Vagina (tissue), 2 donors: ENCODE results near the gene SMYD1. TPM values are rescaled to one million over a fixed set of nuclear protein-coding genes. Genes with fewer than 3 reads are reported as not detected.
"Not testable (repeated sequence)": the region's sequence is repeated elsewhere in the genome, so short reads cannot be mapped to it uniquely, and the experiment has no call there.

Source experiments
- DNase-seq, 2 donors: peaks; one replicate each; pipeline ENCODE4 v3.0.0-alpha.2; 2017; ENCODE audit errors: extremely low spot score in 2 of 2
- H3K27ac ChIP-seq: fragments of 200-600 bp; sonication (generic); one replicate; pipeline ENCODE4 v1.5.1; 2019
- H3K27me3 ChIP-seq: fragments of 200-600 bp; sonication (generic); one replicate; pipeline ENCODE4 v1.5.1; 2019
- H3K36me3 ChIP-seq, 2 donors: fragments of 200-600 bp; sonication (generic); one replicate each; pipeline ENCODE4 v1.5.1; 2017 to 2019
- H3K4me1 ChIP-seq: fragments of 200-600 bp; sonication (generic); one replicate; pipeline ENCODE4 v1.5.1; 2019
- H3K4me3 ChIP-seq, 2 donors: fragments of 200-600 bp; sonication (generic); 1 replicate in 1 of 2; 2 replicates in 1 of 2; pipeline ENCODE4 v1.5.1; 2016 to 2019
- H3K9me3 ChIP-seq: fragments of 200-600 bp; sonication (generic); one replicate; pipeline ENCODE4 v1.5.1; 2019
- CTCF ChIP-seq, 3 experiments: fragments of 450-650 bp in 2 of 3; fragments of 200-600 bp in 1 of 3; sonication (generic) in 1 of 3; IDR thresholded peaks; one replicate each; pipeline ENCODE4 v1.5.1; 2017 to 2019; ENCODE audit warnings: antibody characterized with exemption in 3 of 3, mild to moderate bottlenecking in 2 of 3, moderate library complexity in 2 of 3
- POLR2A ChIP-seq, 2 donors: fragments of 450-650 bp; IDR thresholded peaks; one replicate each; pipeline ENCODE4 v1.6.1; 2017; ENCODE audit warnings: antibody characterized with exemption in 2 of 2, mild to moderate bottlenecking in 2 of 2, moderate library complexity in 2 of 2
- POLR2AphosphoS5 ChIP-seq, 2 donors: sonication (generic); formaldehyde crosslinking; IDR thresholded peaks; one replicate each; pipeline ENCODE4 v1.9.0; 2017; ENCODE audit warnings: antibody characterized with exemption in 2 of 2, mild to moderate bottlenecking in 2 of 2, low read depth in 1 of 2; ENCODE audit not compliant: insufficient read depth in 1 of 2
- intact Hi-C: fragments of 100-400 bp; cut with DNase I; formaldehyde crosslinking; loops from one replicate; pipeline ENCODE4 v1.15.1; 2023
- total RNA-seq: library from RNA; depleted of rRNA; stranded (reverse); fragments of >200 nt; gene quantifications from one replicate; pipeline ENCODE4 v1.2.3, GENCODE V29; 2016

SMYD1 gene
- total RNA-seq, result not detected

GRCh38 chr2:88067598-88067997 lies at the start of gene SMYD1:
TSS of gene SMYD1 (plus strand) at chr2:88067825. CDS start at chr2:88067865, 40 bp downstream.
- intact Hi-C loops, result no loop called here

GRCh38 chr2:88018077-88018805 lies 49.4 kb upstream of the SMYD1 start:
- intact Hi-C loops, H3K27ac ChIP-seq, DNase-seq, H3K4me1 ChIP-seq, H3K27me3 ChIP-seq, H3K4me3 ChIP-seq, H3K36me3 ChIP-seq, H3K9me3 ChIP-seq: not testable (repeated sequence)

More at GRCh38 chr2:88067598-88067997, at the start of gene SMYD1:
- H3K4me1 ChIP-seq, result no peaks in the 10 kb centered on the region
- no peak within 1 kb of the TSS for H3K27ac ChIP-seq
- H3K9me3 ChIP-seq, result no peaks in the 10 kb centered on the region
- no peaks in the 10 kb centered on the region for H3K27me3 ChIP-seq
- TF ChIP-seq CTCF (IDR thresholded peaks at IDR 0.05) (no peak), POLR2AphosphoS5 (IDR thresholded peaks at IDR 0.05; ENCODE audit: insufficient read depth in 1 of 2, low read depth in 1 of 2) (no peak), POLR2A (IDR thresholded peaks at IDR 0.05) (no peak)
- no peaks in the 10 kb centered on the region for H3K36me3 ChIP-seq
- no peak within 1 kb of the TSS for H3K4me3 ChIP-seq
- DNase-seq, result no peak

DNA sequence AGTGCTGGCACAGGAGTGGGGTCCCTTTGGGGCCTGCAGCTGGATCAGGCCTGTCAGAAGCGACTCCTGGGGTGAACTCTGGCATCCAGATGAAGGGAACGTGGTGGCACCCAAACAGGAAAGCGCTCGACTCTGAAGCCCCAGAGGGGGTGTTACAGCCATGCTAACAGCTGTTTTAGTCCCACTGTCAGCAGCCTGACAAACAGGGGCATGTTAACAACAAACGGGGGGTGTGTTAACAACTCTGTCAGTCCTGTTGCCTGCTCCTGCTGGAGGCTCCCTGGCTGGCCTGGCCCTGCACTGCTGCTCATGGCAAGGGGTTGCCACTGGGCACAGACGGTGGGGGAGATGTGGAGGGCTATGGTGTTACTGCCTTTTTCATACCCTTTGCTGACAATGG lies 48.7 kb upstream of the SMYD1 start:
- TF ChIP-seq POLR2AphosphoS5 (IDR thresholded peaks at IDR 0.05; ENCODE audit: insufficient read depth in 1 of 2, low read depth in 1 of 2) (no peak), POLR2A (IDR thresholded peaks at IDR 0.05) (no peak), CTCF (IDR thresholded peaks at IDR 0.05) (no peak)
- no peaks in the 10 kb centered on the region for H3K36me3 ChIP-seq
- H3K9me3 ChIP-seq, result no peaks in the 10 kb centered on the region
- H3K27me3 ChIP-seq, result no peaks in the 10 kb centered on the region
- peaks cover 7% of the 10 kb centered on the region for H3K4me1 ChIP-seq
- intact Hi-C loops, result no loop called here
- no peak overlapping the region for H3K4me3 ChIP-seq
- H3K27ac ChIP-seq, result no peak overlapping the region
- no peak for DNase-seq

GRCh38 chr2:88019985-88020384 lies 47.6 kb upstream of the SMYD1 start:
- peaks cover 7% of the 10 kb centered on the region for H3K4me1 ChIP-seq
- H3K27ac ChIP-seq, result no peak overlapping the region
- H3K4me3 ChIP-seq, result no peak overlapping the region
- intact Hi-C loops, result no loop called here
- no peaks in the 10 kb centered on the region for H3K27me3 ChIP-seq
- no peaks in the 10 kb centered on the region for H3K9me3 ChIP-seq
- no peak for DNase-seq
- TF ChIP-seq POLR2A (IDR thresholded peaks at IDR 0.05) (no peak), POLR2AphosphoS5 (IDR thresholded peaks at IDR 0.05; ENCODE audit: insufficient read depth in 1 of 2, low read depth in 1 of 2) (no peak), CTCF (IDR thresholded peaks at IDR 0.05) (no peak)
- H3K36me3 ChIP-seq, result no peaks in the 10 kb centered on the region

DNA sequence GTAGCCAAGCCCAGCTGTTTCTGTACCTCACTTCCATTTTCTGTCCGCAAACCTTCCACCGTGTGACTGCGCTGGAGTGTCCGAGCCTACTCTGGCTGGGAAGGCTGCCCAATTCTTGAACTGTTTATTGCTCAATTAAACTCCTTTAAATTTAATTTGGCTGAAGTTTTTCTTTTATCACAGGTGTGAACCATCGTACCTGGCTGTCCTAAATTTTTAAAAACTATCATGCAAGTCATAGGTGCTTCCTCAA lies 45.0 kb upstream of the SMYD1 start:
- H3K27ac ChIP-seq, result no peak overlapping the region
- H3K4me1 ChIP-seq, result no peaks in the 10 kb centered on the region
- intact Hi-C loops, result no loop called here
- no peaks in the 10 kb centered on the region for H3K27me3 ChIP-seq
- no peaks in the 10 kb centered on the region for H3K9me3 ChIP-seq
- peaks cover 0 to 4% of the 10 kb centered on the region in 2 donors for H3K36me3 ChIP-seq
- H3K4me3 ChIP-seq, result no peak overlapping the region
- DNase-seq, result no peak
- no peak for TF ChIP-seq POLR2A (IDR thresholded peaks at IDR 0.05)
- no peak for TF ChIP-seq POLR2AphosphoS5 (IDR thresholded peaks at IDR 0.05; ENCODE audit: insufficient read depth in 1 of 2, low read depth in 1 of 2)
- no peak for TF ChIP-seq CTCF (IDR thresholded peaks at IDR 0.05)
